ENCODE measurements around the gene ADGRF1.

ADGRF1 gene

GRCh38 chr6:47075741-47076421 is 33.7 kb upstream of the ADGRF1 start:
- peaks cover 14 to 17% of the 10 kb centered on the region in 2 donors for H3K4me1 ChIP-seq (ENCODE audit: control insufficient read depth in 1 of 2, insufficient read depth in 2 of 2, low read length in 2 of 2)
- no peaks in the 10 kb centered on the region for H3K36me3 ChIP-seq (ENCODE audit: control insufficient read depth in 1 of 2, insufficient read depth in 2 of 2, low read length in 2 of 2)
- H3K27ac ChIP-seq (ENCODE audit: low read length): peak overlapping the region; percentile 11
- no peaks in the 10 kb centered on the region for H3K9me3 ChIP-seq (ENCODE audit: control insufficient read depth in 1 of 2, low read length in 2 of 2)
- no peaks in the 10 kb centered on the region for H3K27me3 ChIP-seq (ENCODE audit: low read depth, low read length)
- peak overlapping the region in 1 of 2 donors; percentile 17 for H3K4me3 ChIP-seq (ENCODE audit: low read depth in 1 of 2, low read length in 2 of 2)

- peak overlapping the region; percentile 11 for H3K27ac ChIP-seq (ENCODE audit: low read length)
- H3K4me3 ChIP-seq (ENCODE audit: low read depth in 1 of 2, low read length in 2 of 2): no peak overlapping the region
- H3K36me3 ChIP-seq (ENCODE audit: control insufficient read depth in 1 of 2, insufficient read depth in 2 of 2, low read length in 2 of 2): no peaks in the 10 kb centered on the region
Measured at GRCh38 chr6:47075168-47075567, 33.0 kb upstream of the ADGRF1 start.

GRCh38 chr6:47073125-47074110 is 31.3 kb upstream of the ADGRF1 start:
- Histone ChIP-seq H3K4me3 (ENCODE audit: low read depth in 1 of 2, low read length in 2 of 2) (no peak overlapping the region), H3K27ac (ENCODE audit: low read length) (no peak overlapping the region), H3K27me3 (ENCODE audit: low read depth, low read length) (no peaks in the 10 kb centered on the region), H3K4me1 (ENCODE audit: control insufficient read depth in 1 of 2, insufficient read depth in 2 of 2, low read length in 2 of 2) (peaks cover 14 to 17% of the 10 kb centered on the region in 2 donors), H3K36me3 (ENCODE audit: control insufficient read depth in 1 of 2, insufficient read depth in 2 of 2, low read length in 2 of 2) (no peaks in the 10 kb centered on the region), H3K9me3 (ENCODE audit: control insufficient read depth in 1 of 2, low read length in 2 of 2) (no peaks in the 10 kb centered on the region)

More at GRCh38 chr6:47075168-47075567, 33.0 kb upstream of the ADGRF1 start:
- no peaks in the 10 kb centered on the region for H3K27me3 ChIP-seq (ENCODE audit: low read depth, low read length)
- no peaks in the 10 kb centered on the region for H3K9me3 ChIP-seq (ENCODE audit: control insufficient read depth in 1 of 2, low read length in 2 of 2)
- H3K4me1 ChIP-seq (ENCODE audit: control insufficient read depth in 1 of 2, insufficient read depth in 2 of 2, low read length in 2 of 2): peaks cover 14 to 17% of the 10 kb centered on the region in 2 donors

- H3K9me3 ChIP-seq (ENCODE audit: control insufficient read depth in 1 of 2, low read length in 2 of 2): no peaks in the 10 kb centered on the region
- H3K36me3 ChIP-seq (ENCODE audit: control insufficient read depth in 1 of 2, insufficient read depth in 2 of 2, low read length in 2 of 2): no peaks in the 10 kb centered on the region
- peaks cover 14 to 17% of the 10 kb centered on the region in 2 donors for H3K4me1 ChIP-seq (ENCODE audit: control insufficient read depth in 1 of 2, insufficient read depth in 2 of 2, low read length in 2 of 2)
- no peak overlapping the region for H3K4me3 ChIP-seq (ENCODE audit: low read depth in 1 of 2, low read length in 2 of 2)
- H3K27ac ChIP-seq (ENCODE audit: low read length): no peak overlapping the region
- no peaks in the 10 kb centered on the region for H3K27me3 ChIP-seq (ENCODE audit: low read depth, low read length)
Measured at GRCh38 chr6:47072667-47073066, 30.5 kb upstream of the ADGRF1 start.

- no peaks in the 10 kb centered on the region for H3K36me3 ChIP-seq (ENCODE audit: control insufficient read depth in 1 of 2, insufficient read depth in 2 of 2, low read length in 2 of 2)
- no peaks in the 10 kb centered on the region for H3K27me3 ChIP-seq (ENCODE audit: low read depth, low read length)
- no peak overlapping the region for H3K27ac ChIP-seq (ENCODE audit: low read length)
- no peaks in the 10 kb centered on the region for H3K9me3 ChIP-seq (ENCODE audit: control insufficient read depth in 1 of 2, low read length in 2 of 2)
- H3K4me1 ChIP-seq (ENCODE audit: control insufficient read depth in 1 of 2, insufficient read depth in 2 of 2, low read length in 2 of 2): peaks cover 11 to 12% of the 10 kb centered on the region in 2 donors
- H3K4me3 ChIP-seq (ENCODE audit: low read depth in 1 of 2, low read length in 2 of 2): no peak overlapping the region
Measured at GRCh38 chr6:47071681-47072080, 29.5 kb upstream of the ADGRF1 start.

- Histone ChIP-seq H3K4me3 (ENCODE audit: low read depth in 1 of 2, low read length in 2 of 2) (no peak overlapping the region), H3K9me3 (ENCODE audit: control insufficient read depth in 1 of 2, low read length in 2 of 2) (no peaks in the 10 kb centered on the region), H3K27me3 (ENCODE audit: low read depth, low read length) (no peaks in the 10 kb centered on the region), H3K4me1 (ENCODE audit: control insufficient read depth in 1 of 2, insufficient read depth in 2 of 2, low read length in 2 of 2) (no peaks in the 10 kb centered on the region), H3K36me3 (ENCODE audit: control insufficient read depth in 1 of 2, insufficient read depth in 2 of 2, low read length in 2 of 2) (no peaks in the 10 kb centered on the region), H3K27ac (ENCODE audit: low read length) (no peak overlapping the region)
Measured at GRCh38 chr6:47070461-47070860, 28.3 kb upstream of the ADGRF1 start.

- no peaks in the 10 kb centered on the region for H3K36me3 ChIP-seq (ENCODE audit: control insufficient read depth in 1 of 2, insufficient read depth in 2 of 2, low read length in 2 of 2)
- no peaks in the 10 kb centered on the region for H3K4me1 ChIP-seq (ENCODE audit: control insufficient read depth in 1 of 2, insufficient read depth in 2 of 2, low read length in 2 of 2)
- no peaks in the 10 kb centered on the region for H3K27me3 ChIP-seq (ENCODE audit: low read depth, low read length)
Measured at GRCh38 chr6:47069156-47069555, 27.0 kb upstream of the ADGRF1 start.

GRCh38 chr6:47066418-47066817 is 24.3 kb upstream of the ADGRF1 start:
- H3K27ac ChIP-seq (ENCODE audit: low read length): no peak overlapping the region
- no peaks in the 10 kb centered on the region for H3K27me3 ChIP-seq (ENCODE audit: low read depth, low read length)
- H3K4me3 ChIP-seq (ENCODE audit: low read depth in 1 of 2, low read length in 2 of 2): no peak overlapping the region
- peaks cover 0 to 10% of the 10 kb centered on the region in 2 donors for H3K4me1 ChIP-seq (ENCODE audit: control insufficient read depth in 1 of 2, insufficient read depth in 2 of 2, low read length in 2 of 2)
- no peaks in the 10 kb centered on the region for H3K9me3 ChIP-seq (ENCODE audit: control insufficient read depth in 1 of 2, low read length in 2 of 2)
- H3K36me3 ChIP-seq (ENCODE audit: control insufficient read depth in 1 of 2, insufficient read depth in 2 of 2, low read length in 2 of 2): no peaks in the 10 kb centered on the region

More at GRCh38 chr6:47069156-47069555, 27.0 kb upstream of the ADGRF1 start:
- no peak overlapping the region for H3K4me3 ChIP-seq (ENCODE audit: low read depth in 1 of 2, low read length in 2 of 2)
- H3K27ac ChIP-seq (ENCODE audit: low read length): no peak overlapping the region
- H3K9me3 ChIP-seq (ENCODE audit: control insufficient read depth in 1 of 2, low read length in 2 of 2): no peaks in the 10 kb centered on the region

GRCh38 chr6:47064274-47064673 is 22.1 kb upstream of the ADGRF1 start:
- Histone ChIP-seq H3K4me1 (ENCODE audit: control insufficient read depth in 1 of 2, insufficient read depth in 2 of 2, low read length in 2 of 2) (peaks cover 0 to 16% of the 10 kb centered on the region in 2 donors), H3K27ac (ENCODE audit: low read length) (no peak overlapping the region), H3K4me3 (ENCODE audit: low read depth in 1 of 2, low read length in 2 of 2) (no peak overlapping the region), H3K27me3 (ENCODE audit: low read depth, low read length) (no peaks in the 10 kb centered on the region), H3K36me3 (ENCODE audit: control insufficient read depth in 1 of 2, insufficient read depth in 2 of 2, low read length in 2 of 2) (no peaks in the 10 kb centered on the region), H3K9me3 (ENCODE audit: control insufficient read depth in 1 of 2, low read length in 2 of 2) (no peaks in the 10 kb centered on the region)

- H3K4me1 ChIP-seq (ENCODE audit: control insufficient read depth in 1 of 2, insufficient read depth in 2 of 2, low read length in 2 of 2): peaks cover 0 to 16% of the 10 kb centered on the region in 2 donors
- H3K27ac ChIP-seq (ENCODE audit: low read length): no peak overlapping the region
- no peaks in the 10 kb centered on the region for H3K27me3 ChIP-seq (ENCODE audit: low read depth, low read length)
- H3K36me3 ChIP-seq (ENCODE audit: control insufficient read depth in 1 of 2, insufficient read depth in 2 of 2, low read length in 2 of 2): no peaks in the 10 kb centered on the region
- H3K4me3 ChIP-seq (ENCODE audit: low read depth in 1 of 2, low read length in 2 of 2): no peak overlapping the region
- H3K9me3 ChIP-seq (ENCODE audit: control insufficient read depth in 1 of 2, low read length in 2 of 2): no peaks in the 10 kb centered on the region
Measured at GRCh38 chr6:47062346-47062745, 20.2 kb upstream of the ADGRF1 start.

Data from muscle layer of duodenum (tissue), 2 donors.